GM10266 (cell line): ENCODE measurements around the gene PPP2R2C.

Experiments used
- DNase-seq: peaks from one replicate; pipeline ENCODE4 v3.0.0; 2012; ENCODE audit errors: extremely low spot score
- TF ChIP-seq, protein P1 (sequence below): IDR thresholded peaks from 2 replicates; pipeline ENCODE4 v1.5.1; 2012; ENCODE audit warnings: mild to moderate bottlenecking, low read depth; ENCODE audit not compliant: control insufficient read depth, insufficient read depth; ENCODE audit errors: missing control alignments

Gene PPP2R2C

DNA sequence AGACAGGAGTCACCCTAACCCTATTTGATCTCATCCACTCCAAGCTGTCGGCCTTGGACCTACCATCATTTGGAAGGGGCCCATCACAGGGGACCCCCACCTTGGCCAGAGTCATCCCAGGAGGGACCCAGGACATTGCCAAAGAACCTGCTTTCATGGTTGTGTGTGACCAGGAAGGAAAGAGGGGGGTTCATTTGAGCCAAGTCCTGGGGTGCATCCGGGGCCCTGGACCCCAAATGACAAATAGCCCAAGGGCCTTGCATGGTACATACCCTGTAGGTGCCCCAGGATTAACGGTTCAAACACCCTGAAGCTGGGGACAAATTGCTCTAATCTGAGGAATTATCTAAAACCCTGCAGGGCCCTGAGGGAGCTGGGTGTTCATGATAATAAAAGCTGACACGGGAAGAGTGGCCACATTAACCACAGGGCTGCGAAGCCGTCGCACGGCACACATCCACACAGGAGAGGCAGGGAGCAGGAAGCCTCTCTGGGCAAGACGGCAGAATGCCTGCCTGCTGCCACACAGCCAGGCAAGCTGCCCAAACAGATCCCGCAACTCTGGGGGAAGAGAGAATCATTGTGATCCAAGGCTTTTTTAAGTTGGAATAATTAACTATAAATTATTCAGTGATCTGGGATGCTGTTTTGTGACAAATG lies 28.2 kb upstream of the PPP2R2C start:
- no peak for DNase-seq
- TF ChIP-seq, protein P1, sequence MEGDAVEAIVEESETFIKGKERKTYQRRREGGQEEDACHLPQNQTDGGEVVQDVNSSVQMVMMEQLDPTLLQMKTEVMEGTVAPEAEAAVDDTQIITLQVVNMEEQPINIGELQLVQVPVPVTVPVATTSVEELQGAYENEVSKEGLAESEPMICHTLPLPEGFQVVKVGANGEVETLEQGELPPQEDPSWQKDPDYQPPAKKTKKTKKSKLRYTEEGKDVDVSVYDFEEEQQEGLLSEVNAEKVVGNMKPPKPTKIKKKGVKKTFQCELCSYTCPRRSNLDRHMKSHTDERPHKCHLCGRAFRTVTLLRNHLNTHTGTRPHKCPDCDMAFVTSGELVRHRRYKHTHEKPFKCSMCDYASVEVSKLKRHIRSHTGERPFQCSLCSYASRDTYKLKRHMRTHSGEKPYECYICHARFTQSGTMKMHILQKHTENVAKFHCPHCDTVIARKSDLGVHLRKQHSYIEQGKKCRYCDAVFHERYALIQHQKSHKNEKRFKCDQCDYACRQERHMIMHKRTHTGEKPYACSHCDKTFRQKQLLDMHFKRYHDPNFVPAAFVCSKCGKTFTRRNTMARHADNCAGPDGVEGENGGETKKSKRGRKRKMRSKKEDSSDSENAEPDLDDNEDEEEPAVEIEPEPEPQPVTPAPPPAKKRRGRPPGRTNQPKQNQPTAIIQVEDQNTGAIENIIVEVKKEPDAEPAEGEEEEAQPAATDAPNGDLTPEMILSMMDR, result no peak

DNA sequence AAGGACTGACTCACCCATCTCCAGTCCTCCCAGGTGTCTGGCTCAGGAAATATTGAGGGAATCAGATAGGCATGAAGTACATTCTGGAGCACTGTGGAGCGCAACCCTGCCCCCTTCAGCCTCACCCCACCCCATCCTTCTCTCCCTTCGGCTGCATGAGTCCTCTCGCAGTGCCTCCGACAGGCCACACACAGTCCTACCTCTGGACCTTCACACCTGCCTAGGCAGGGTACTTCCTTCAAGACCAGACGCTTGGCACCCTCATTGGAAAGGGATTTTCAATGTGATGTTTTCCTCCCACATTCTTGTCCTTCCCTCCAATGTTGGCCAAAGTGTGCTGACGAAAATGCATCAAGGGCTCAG lies 26.8 kb upstream of the PPP2R2C start:
- DNase-seq, result no peak
- TF ChIP-seq, protein P1, result no peak

DNA sequence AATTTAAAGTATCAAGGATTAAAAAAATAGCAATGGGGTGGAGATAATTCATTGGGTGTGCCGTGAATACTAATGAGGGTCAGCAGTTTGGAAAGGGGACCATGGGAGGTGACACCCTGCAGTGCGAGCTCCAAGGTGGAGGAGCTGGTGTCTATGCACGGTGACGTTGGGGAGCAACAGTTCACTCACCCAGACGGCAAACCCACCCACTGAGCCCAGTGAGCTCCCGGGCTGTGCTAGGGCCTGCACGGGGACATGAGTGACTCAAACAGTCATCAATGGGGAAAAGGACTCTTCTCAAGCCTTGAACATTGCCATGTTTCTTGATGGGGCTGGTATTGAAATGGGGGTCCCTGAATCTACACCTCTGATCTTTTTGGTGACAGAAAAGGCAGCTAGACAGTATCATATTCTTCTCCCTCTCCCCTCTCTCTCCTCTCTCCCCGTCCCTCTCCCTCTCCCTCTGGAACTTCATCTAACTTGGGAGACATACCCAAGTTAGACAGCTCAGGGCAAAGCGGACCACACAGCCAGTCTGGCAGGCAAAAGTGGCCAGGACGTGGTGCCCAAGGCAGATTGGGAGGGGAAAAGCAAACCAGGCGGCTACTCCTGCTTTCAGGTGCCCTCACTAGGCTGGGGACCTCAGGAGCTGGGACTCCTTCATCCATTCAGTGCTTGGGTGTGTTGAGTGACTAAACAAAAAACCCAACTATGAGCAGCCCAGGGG lies 26.3 kb upstream of the PPP2R2C start:
- TF ChIP-seq, protein P1, result no peak
- no peak for DNase-seq

DNA sequence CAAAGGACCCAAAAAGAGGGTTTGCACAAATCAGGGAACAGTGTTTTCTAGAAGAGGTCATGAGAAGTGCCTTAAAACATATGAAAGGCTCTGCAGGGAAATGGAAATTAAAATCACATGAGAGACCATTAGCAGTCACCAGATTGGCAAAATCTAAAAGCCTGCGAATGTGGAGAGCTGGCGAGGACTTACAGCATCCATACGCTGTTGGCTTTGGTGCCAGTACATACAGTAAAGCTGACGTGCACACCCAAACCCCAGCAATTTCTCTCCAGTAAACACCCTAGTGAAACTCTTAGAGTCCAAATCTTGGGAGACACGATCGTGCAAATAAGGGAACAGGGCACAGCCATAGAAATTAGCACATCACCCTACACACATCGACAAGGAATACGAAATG lies 25.4 kb upstream of the PPP2R2C start:
- no peak for DNase-seq
- TF ChIP-seq, protein P1, result no peak

DNA sequence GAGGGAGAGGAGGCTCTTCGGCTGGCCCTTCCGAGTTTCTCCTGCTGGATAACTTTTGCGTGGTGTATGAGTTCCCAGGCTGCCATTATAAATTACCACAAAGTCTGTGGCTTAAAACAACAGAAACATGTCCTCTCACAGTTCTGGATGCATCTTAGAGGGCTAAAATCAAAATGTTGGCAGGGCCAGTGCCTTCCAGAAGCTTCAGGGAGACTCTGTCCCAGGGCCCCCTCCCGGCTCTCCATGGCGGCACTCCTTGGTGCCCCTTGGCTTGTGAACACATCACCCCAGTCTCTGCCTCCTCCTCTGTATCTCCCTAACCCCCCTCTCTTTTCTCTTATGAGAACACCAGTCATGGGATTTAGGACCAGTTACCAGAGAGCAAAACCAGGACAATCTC lies 23.3 kb upstream of the PPP2R2C start:
- no peak for DNase-seq
- TF ChIP-seq, protein P1, result no peak

DNA sequence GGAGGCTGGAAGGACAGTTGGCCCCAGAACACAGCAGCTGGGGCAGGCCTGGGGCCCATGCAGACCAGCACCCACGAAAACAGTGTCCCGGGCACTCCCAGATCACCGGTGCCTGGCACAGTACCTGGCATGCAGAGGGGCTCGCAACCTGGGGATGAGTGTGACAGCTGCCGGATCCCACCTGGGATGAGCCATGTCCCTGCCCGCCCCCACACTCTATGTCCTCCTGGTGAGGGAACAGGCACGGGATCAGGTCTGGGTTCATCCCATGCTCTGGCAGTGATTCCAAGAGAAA lies 22.8 kb upstream of the PPP2R2C start:
- TF ChIP-seq, protein P1, result no peak

DNA sequence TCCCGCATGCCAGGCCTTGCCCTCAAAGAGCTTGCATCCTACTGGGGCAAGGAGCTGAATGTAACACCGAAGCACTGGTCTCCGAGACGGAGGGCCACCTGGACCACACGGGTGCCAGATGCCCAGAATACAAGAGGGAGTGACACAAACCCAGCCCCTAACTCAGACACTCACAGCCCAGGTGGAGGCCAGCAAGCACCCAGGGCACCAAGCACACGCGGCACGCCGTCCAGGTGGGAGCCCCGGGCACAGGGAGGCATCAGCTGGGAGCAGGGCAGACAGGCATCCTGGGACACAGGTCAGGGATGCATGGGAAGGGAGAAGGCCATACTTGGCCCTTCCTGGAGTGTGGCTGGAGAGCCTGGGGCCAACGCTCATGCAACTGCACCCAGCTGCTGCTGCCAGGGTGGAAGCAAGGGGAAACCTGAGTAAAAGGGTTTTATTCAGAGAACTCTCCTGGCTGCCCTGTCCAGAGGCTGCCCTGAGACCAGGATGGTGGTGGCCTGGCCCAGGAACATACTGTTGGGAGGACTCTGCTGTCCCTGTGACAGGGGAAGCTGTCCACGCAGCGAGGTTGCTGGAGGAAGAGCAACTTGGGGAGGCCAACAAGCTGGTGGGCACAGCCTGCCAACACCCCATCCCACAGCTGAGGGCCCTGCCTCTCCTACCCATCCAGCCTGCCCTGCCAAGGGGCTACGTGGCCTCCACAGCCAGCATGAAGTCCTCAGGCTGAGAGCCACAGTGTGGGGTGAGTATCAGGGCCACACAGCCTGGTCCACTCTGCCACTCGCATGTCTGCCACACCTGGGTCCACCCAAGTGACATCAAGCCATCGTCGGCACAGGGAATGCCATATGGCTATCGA lies 22.2 kb upstream of the PPP2R2C start:
- TF ChIP-seq, protein P1, result no peak
- DNase-seq, result no peak

More for the DNA sequence above, 22.8 kb upstream of the PPP2R2C start:
- no peak for DNase-seq
